Ishikawa (cell line): ENCODE measurements around the gene TPK1.

Source experiments
- CEBPB ChIP-seq: IDR thresholded peaks from 2 replicates; pipeline ENCODE4 v1.6.1; 2012
- CREB1 ChIP-seq: IDR thresholded peaks from 2 replicates; pipeline ENCODE4 v1.6.1; 2012; ENCODE audit warnings: low read depth
- EGR1 ChIP-seq: IDR thresholded peaks from 2 replicates; pipeline ENCODE4 v1.6.1; 2012
- EP300 ChIP-seq: IDR thresholded peaks from 2 replicates; pipeline ENCODE4 v1.6.1; 2012; ENCODE audit warnings: borderline replicate concordance
- FOXM1 ChIP-seq: IDR thresholded peaks from 2 replicates; pipeline ENCODE4 v1.6.1; 2012; ENCODE audit warnings: low read depth, borderline replicate concordance
- NFIC ChIP-seq: IDR thresholded peaks from 2 replicates; pipeline ENCODE4 v1.6.1; 2012
- RAD21 ChIP-seq: IDR thresholded peaks from 2 replicates; pipeline ENCODE4 v1.6.1; 2012; ENCODE audit warnings: low read depth
- TAF1 ChIP-seq: IDR thresholded peaks from 2 replicates; pipeline ENCODE4 v1.6.1; 2012; ENCODE audit warnings: low read depth, mild to moderate bottlenecking
- TCF12 ChIP-seq: IDR thresholded peaks from 2 replicates; pipeline ENCODE4 v1.6.1; 2012; ENCODE audit warnings: low read depth
- TEAD4 ChIP-seq: IDR thresholded peaks from 2 replicates; pipeline ENCODE4 v1.6.1; 2012
- YY1 ChIP-seq: IDR thresholded peaks from 2 replicates; pipeline ENCODE4 v1.6.1; 2012; ENCODE audit warnings: low read depth
- ZBTB7A ChIP-seq: IDR thresholded peaks from 2 replicates; pipeline ENCODE4 v1.6.1; 2012; ENCODE audit warnings: low read depth
- TF ChIP-seq, protein P1 (sequence below): IDR thresholded peaks from 2 replicates; pipeline ENCODE4 v1.6.1; 2012; ENCODE audit warnings: low read depth, mild to moderate bottlenecking
- TF ChIP-seq, protein P2 (sequence below): IDR thresholded peaks from 2 replicates; pipeline ENCODE4 v1.6.1; 2012
- TF ChIP-seq, protein P3 (sequence below): IDR thresholded peaks from 2 replicates; pipeline ENCODE4 v1.6.1; 2012

TPK1 gene

DNA sequence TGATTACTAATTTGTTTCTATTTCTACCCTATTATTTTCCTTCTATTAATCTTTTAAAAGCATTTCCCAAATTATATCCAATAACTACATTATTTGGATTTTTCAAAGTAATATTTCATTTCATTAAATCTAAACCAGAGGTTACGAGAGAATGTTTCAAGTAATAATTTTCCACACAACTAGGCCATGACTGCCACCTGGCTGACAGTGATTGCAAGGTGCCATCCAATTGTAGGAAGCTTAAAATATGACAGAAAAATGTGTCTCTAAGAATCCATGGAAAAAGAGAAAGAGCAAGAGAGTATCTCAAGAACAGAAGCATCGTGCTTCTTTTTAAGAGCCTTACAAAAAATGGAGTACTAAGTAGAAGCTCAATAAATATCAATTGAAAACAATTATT lies 48.7 kb downstream of the TPK1 start:
- TF ChIP-seq RAD21 (peak; percentile 45; the same call in 1 of the 2 replicates), FOXM1 (no peak)

DNA sequence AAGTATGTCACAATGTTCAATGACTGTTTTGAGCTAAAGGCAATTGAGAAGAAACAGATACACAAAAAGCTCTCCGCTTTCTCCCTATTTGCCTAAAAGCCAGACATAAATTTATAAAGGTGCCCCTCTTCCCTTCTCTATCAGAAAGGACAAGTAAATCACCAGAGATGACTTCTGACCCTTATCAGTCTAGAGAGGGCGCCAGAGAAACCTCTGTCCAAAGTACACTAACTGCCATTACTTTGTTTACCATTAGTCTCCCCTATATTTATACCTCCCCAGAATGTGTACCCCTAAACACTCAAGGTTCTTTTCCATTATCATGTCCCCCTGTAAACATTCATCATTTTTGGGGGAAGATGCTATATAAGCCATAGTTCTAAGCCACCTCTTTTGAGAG lies 49.3 kb downstream of the TPK1 start:
- TF ChIP-seq CEBPB (no peak), RAD21 (peak; percentile 37), CREB1 (0 out of 2 replicates have a peak, but pooled peaks have one; percentile 9)

DNA sequence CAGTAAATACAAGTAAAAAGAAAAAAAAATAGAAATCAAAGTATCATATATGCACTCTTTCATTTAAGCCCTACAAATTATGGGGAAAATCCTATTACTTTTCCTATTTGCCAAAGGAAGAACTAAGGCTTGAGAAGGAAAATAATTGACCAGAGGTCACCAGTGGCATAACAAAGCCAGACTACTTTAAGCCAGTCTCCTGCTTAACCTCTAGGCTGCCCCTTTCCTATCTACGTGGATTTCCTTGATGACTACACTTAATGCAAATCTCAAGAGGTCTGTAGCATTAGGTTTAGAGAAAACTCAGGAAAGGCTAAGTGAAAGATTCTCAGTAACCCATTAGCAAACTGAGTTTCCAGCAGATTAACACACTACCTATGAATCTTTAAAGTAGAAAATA lies 49.8 kb downstream of the TPK1 start:
- TF ChIP-seq RAD21 (no peak), CEBPB (no peak), ZBTB7A (no peak), YY1 (no peak), EP300 (no peak), FOXM1 (no peak), TEAD4 (no peak), TAF1 (no peak), CREB1 (no peak), TCF12 (no peak), EGR1 (no peak), NFIC (no peak)
- TF ChIP-seq, protein P1, sequence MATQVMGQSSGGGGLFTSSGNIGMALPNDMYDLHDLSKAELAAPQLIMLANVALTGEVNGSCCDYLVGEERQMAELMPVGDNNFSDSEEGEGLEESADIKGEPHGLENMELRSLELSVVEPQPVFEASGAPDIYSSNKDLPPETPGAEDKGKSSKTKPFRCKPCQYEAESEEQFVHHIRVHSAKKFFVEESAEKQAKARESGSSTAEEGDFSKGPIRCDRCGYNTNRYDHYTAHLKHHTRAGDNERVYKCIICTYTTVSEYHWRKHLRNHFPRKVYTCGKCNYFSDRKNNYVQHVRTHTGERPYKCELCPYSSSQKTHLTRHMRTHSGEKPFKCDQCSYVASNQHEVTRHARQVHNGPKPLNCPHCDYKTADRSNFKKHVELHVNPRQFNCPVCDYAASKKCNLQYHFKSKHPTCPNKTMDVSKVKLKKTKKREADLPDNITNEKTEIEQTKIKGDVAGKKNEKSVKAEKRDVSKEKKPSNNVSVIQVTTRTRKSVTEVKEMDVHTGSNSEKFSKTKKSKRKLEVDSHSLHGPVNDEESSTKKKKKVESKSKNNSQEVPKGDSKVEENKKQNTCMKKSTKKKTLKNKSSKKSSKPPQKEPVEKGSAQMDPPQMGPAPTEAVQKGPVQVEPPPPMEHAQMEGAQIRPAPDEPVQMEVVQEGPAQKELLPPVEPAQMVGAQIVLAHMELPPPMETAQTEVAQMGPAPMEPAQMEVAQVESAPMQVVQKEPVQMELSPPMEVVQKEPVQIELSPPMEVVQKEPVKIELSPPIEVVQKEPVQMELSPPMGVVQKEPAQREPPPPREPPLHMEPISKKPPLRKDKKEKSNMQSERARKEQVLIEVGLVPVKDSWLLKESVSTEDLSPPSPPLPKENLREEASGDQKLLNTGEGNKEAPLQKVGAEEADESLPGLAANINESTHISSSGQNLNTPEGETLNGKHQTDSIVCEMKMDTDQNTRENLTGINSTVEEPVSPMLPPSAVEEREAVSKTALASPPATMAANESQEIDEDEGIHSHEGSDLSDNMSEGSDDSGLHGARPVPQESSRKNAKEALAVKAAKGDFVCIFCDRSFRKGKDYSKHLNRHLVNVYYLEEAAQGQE: no peak
- TF ChIP-seq, protein P2, sequence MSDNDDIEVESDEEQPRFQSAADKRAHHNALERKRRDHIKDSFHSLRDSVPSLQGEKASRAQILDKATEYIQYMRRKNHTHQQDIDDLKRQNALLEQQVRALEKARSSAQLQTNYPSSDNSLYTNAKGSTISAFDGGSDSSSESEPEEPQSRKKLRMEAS: no peak
- TF ChIP-seq, protein P3, sequence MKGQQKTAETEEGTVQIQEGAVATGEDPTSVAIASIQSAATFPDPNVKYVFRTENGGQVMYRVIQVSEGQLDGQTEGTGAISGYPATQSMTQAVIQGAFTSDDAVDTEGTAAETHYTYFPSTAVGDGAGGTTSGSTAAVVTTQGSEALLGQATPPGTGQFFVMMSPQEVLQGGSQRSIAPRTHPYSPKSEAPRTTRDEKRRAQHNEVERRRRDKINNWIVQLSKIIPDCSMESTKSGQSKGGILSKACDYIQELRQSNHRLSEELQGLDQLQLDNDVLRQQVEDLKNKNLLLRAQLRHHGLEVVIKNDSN: no peak

DNA sequence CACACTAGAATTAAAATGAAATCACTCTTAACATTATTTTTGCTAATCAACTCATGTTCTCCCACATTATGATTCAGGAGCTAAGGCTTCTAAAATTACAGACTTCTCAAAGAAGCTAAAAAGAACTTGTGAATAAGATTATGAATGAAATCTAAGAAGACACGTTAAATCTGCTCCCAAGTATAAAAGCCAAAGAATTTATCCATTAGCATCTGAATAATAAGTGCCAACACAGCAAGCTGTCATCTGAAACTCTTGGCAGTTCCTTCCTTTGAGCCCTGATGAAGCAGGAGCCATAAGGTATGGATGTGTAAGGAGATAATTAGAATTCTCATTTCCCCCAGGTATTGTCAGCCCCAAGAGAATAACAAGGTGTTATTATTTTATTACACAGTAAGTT lies 50.3 kb downstream of the TPK1 start:
- TF ChIP-seq YY1 (no peak), CEBPB (no peak), CREB1 (no peak), EGR1 (no peak), EP300 (no peak), TAF1 (no peak), RAD21 (no peak), ZBTB7A (no peak), TCF12 (no peak), NFIC (no peak), TEAD4 (no peak), FOXM1 (no peak)
- TF ChIP-seq, protein P2: no peak
- TF ChIP-seq, protein P1: no peak
- TF ChIP-seq, protein P3: no peak

DNA sequence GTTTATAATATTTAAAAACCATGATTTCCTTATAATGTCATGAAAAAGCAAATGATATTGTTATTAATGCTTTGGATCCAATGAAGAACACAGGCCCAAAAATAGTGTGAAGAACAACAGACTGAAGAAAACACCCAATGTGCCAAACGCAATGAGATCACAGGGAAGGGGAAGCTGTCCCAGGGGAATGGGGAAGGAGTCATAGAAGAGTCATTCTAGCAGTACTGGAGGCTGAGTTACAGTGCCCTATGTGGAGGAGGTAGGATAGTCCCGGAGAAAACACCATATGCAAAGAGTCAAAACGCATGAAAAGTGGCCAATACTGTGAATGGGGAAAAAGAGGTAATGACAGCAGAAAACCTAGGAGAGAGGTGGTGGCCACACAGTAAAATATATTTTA lies 50.9 kb downstream of the TPK1 start:
- no peak for TF ChIP-seq FOXM1
- TF ChIP-seq YY1: no peak
- TF ChIP-seq, protein P1: no peak
- no peak for TF ChIP-seq CREB1
- TF ChIP-seq CEBPB: no peak
- TF ChIP-seq RAD21: no peak
- TF ChIP-seq, protein P2: no peak
- no peak for TF ChIP-seq TEAD4
- TF ChIP-seq EGR1: no peak
- TF ChIP-seq EP300: no peak
- no peak for TF ChIP-seq TAF1
- no peak for TF ChIP-seq NFIC
- TF ChIP-seq ZBTB7A: no peak
- TF ChIP-seq, protein P3: no peak
- TF ChIP-seq TCF12: no peak
